NCI-H1436 (cell line): ENCODE data around the gene PROCR.
"Not testable (repeated sequence)": the region's sequence is repeated elsewhere in the genome, so short reads cannot be mapped to it uniquely, and the experiment has no call there.

Experiments
- DNase-seq: peaks from one replicate; lab custom pipeline; 2025; lab: John Stamatoyannopoulos, UW

The PROCR gene

DNA sequence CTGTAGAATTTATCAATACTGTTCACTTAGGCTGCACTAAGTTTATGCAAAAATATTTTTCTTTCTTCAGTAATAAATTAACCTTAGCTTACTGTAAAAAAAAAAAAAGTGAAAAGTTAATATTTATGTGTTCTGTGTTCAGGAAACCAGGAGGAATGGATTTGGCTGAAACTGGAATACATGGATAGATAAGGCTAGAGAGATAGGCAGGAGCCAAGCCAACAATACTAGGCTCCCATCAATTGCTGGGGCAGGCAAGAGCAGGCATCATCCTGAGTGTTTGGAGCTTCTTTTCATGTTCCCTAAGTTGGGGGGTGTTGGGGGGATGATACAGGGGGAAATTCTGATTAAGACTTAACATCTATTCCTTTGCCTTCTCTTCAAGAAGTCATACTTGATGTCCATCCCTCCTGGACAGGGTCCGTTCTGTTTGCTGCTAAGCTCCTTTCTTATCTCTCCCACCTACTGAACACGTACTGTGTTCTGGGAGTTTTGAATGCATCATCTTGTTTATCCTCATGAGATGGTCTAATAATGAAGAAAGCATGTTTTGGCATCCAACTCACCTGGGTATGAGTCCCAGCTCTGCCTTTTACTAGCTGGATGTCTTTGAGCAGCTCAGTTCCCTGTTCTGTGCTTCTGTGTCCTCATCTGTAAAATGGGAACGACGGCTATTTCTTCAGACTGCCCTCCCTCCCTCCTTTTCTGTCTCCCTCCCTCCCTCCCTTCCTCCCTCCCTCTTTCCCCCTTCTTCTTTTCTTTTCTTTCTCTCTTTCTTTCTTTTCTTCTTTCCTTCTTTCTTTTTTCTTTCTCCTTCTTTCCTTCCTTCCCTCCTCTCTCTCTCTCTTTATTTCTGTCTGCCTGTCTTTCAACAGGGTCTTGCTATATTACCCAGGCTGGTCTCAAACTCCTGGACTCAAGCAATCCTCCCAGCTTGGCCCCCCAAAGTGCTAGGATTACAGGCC, 6.4 kb upstream of the PROCR start:
- no peak for DNase-seq

DNA sequence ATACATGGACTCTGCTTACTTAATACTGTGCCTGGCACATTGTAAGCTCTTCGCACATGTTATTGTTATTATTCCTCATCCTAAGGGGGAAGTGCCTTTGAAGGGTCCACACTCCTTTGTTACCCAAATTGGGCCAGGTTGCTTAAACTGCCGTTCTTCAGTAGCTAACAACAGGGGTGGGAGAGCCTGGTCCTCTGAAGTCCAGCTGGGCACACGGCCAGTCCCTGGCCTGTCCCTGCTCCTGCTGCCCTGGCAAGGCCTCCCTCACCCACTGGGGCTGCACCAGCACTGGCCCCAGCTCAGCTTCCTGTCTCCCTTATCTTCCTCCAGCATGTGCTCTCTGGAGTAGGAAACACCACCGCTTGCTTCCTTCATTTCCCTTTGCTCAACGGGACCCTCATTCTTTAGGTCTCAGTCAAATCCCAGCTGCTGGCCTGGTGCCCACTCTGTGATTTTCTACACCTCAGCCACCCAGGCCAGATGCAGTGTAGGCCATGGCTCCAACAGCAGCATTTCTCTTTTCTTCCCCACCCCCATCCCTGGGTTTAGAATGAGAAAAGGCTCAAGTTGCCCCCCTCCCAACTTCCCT, 5.5 kb upstream of the PROCR start:
- no peak for DNase-seq

DNA sequence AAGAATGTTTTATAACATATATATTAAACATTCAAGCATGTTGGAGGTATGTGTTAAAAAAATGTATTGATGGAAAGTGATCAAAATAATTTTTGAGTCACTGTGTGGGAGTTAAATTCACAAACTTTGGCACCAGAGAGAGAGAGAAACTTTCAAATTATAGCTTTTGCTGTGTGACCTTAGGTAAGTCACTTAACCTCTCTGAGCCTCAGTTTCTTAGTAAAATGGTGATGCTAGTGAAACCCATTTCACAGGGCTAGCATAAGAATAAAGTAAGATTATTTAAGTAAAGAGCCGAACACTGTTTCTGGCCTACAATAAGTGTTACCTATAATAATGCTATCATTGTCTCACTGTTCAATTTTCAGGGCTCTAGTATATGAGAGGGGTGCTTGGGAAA, 4.1 kb upstream of the PROCR start:
- no peak for DNase-seq

DNA sequence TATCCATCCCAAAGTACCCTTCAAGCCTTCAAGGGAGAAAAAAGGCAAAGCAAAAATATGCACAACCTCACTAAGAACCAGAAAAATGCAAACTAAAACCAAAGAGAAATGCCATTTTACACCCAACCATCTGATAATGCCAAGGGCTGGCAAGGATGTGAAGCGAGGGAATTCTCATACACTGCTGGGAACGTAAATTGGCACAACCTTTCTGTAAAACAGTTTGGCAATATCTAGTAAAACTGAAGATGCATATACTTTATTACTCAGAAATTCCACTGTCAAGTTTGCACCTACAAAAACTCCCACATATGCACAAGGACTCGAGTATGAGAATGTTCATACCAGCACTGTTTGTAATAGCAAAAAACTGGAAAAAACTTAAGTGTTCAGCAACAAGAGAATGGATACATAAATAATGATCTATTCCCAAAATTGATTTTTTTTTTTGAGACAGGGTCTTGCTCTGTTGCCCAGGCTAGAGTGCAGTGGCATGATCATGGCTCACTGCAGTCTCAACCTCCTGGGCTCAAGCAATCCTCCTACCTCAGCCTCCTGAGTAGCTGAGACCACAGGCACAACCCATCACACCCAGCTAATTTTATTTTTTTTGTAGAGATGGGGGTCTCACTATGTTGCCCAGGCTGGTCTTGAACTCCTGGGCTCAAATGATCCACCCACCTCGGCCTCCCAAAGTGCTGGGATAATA, 3.0 kb upstream of the PROCR start:
- DNase-seq = not testable (repeated sequence)

DNA sequence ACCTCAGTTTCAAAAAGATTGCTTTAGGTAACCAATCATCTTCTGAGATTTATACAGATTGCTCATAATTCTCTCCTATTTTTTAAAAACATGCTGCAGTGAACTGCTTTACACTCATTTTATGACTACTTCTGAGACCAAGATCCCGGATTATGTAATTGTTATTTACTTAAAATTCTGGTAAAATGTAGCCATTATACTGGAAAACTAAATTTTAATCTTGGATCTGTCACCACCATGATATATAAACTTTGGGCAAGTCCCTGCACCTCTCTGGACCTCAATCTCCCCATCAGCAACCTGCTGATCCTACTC, 477 bp upstream of the PROCR start:
- DNase-seq = no peak

DNA sequence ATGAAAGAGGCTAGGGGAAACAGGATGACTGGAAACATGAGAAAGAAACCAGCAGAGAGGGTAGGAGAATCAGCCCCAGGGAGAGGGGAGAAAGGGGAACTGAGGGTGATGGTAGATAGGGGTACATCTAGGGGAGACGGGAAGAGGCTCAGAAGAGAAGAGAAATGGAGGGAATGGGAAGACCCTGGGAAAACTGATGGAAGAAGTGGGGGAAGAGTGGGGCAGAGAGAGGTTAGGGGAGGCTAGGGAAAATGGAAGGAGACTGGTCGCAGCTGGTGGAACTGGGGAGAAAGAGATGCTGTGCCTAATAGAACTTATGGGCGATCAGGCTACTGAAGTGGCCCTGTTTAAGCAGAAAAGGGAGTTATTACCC, 548 bp downstream of the PROCR start:
- DNase-seq = no peak

DNA sequence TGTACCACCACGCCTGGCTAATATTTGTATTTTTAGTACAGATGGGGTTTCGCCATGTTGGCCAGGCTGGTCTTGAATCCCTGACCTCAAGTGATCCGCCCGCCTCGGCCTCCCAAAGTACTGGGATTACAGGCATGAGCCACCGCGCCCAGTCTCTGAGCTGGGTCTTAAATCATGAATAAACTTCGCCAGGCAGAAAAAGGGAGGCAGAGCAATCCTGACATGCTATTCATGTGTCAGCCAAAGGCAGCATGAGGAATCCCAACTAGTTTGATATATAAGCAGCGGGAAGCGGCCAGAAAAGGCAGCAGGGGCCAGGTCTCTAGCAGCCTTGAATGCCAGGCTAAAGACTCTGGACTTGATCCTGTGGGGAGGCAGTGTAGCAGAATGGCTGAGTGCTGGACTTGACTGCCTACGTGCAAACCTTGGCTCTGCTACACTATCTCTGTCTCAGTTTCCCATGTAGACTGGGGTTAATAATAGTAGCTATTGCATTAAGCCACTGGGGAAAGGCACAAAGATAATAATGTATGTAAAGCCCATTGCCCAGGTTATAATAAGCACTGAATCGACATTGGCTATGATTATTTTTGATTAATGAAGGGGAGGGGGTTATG, 1.8 kb downstream of the PROCR start:
- no peak for DNase-seq

DNA sequence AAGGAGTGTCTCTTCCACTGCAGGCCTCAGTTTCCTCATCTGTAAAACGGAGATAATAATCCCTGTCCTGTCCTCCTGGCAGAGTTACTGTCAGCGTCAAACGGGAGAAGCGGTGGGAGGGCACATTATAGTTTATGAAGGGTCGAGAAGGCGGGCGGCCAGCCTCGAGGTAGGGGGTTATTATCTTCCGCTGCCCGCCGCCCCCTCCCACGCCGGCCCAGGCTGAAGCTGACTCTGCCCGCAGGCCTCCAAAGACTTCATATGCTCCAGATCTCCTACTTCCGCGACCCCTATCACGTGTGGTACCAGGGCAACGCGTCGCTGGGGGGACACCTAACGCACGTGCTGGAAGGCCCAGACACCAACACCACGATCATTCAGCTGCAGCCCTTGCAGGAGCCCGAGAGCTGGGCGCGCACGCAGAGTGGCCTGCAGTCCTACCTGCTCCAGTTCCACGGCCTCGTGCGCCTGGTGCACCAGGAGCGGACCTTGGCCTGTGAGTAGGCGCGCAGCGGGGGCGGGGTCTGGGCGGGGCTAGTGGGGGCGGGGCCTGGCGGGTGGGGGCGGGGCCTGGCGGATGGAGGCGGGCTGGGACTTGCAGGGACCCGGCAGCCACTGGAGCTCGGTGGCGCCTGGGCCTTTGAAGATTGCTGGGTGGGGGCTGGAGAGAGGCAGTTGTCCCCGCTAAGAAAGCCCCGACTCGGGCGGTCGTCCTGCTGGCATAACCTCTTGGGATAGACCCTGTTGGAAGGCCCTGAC, 2.8 kb downstream of the PROCR start:
- no peak for DNase-seq

DNA sequence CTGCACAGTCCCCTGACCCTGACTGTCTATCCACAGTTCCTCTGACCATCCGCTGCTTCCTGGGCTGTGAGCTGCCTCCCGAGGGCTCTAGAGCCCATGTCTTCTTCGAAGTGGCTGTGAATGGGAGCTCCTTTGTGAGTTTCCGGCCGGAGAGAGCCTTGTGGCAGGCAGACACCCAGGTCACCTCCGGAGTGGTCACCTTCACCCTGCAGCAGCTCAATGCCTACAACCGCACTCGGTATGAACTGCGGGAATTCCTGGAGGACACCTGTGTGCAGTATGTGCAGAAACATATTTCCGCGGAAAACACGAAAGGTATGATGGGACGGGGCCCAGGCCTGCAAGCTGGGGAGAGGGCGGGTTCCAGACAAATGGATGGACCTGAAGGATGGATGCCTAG, 4.3 kb downstream of the PROCR start:
- DNase-seq = no peak

DNA sequence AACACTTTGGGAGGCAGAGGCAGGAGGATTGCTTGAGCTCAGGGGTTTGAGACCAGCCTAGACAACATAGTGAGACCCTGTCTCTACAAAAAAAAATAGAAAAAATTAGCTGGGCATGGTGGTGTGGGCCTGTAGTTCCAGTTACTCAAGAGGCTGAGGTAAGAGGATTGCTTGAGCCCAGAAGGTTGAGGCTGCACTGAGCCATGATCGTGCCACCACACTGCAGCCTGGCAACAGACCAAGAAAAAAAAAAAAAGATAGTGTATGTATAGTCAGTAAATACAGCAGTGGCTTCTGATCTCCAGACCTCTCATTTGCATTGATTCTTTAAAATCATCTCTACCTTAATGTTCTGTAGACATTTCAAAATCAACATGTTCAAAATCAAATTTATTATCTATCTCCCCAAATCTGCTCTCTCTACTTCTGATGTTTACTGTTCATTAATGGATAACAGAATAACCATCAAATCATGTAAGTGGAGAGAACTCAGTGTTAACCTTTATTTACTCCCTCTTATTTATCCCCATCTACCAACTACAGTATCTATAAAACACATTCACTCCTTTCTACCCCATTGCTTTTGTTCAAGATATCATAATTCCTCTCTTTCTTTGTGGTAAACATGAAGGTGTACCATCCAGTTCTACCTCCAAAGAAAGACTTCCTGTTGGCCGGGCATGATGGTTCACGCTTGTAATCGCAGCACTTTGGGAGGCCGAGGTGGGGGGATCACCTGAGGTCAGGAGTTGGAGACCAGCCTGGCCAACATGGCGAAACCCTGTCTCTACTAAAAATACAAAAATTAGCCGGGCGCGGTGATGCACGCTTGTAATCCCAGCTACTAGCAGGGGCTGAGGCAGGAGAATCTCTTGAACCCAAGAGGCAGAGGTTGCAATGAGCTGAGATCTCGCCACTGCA, 7.7 kb downstream of the PROCR start:
- no peak for DNase-seq

DNA sequence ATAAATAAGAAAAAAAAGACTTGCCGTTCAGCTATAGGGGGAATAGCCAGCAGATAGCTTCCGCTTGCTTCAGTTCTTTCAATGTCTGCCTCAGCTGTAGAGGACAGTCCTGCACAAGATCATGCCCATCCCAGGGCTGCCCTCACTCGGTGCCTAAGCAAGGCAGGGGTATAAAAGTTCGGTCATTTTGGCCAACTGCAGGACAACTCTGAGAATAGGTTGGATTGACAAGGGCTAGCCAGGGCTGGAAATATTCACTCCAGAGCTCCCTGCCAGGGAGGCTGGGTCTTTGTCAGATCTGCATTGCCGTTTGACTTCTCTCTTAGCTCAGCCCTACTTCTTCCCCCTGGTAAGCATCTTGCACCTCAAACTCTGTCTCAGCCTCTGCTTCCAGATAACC, 8.4 kb downstream of the PROCR start:
- no peak for DNase-seq

DNA sequence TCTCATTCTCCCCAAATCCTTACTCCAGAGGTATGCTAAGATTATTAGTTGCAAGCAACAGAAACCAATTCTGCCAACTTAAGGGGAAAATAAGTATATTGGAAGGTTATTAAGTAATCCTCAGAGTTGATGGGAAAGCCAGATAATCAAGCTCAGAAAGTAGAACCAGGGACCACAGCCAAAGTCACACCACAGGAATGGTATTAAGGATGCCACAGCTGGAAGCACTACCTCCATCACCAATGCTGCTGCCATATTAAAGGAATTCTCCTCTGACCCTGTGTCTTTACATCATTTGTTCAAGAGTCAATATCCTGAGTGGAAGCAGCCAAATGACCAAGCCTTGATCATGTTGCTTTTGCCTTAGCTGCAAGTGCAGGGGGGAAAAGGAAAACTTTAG, 9.9 kb downstream of the PROCR start:
- DNase-seq = no peak

DNA sequence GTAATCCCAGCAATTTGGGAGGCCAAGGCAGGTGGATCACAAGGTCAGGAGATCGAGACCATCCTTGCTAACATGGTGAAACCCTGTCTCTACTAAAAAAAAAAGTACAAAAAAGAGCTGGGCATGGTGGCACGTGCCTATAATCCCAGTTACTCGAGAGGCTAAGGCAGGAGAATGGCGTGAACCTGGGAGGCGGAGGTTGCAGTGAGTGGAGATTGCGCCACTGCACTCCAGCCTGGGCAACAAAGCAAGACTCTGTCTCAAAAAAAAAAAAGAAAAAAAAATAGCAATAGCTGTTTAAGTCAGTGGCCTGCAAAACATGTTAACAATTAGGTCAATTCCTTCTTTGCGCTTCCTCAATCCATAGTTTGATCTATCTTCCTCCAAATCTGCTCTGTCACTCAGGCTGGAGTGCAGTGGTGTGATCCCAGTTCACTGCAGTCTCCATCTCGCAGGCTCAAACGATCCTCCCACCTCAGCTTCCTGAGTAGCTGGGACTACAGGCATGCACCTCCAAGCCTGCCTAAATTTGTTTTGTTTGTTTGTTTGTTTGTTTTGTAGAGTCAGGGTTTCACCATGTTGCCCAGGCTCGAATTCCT, 14.9 kb downstream of the PROCR start:
- DNase-seq = not testable (repeated sequence)

DNA sequence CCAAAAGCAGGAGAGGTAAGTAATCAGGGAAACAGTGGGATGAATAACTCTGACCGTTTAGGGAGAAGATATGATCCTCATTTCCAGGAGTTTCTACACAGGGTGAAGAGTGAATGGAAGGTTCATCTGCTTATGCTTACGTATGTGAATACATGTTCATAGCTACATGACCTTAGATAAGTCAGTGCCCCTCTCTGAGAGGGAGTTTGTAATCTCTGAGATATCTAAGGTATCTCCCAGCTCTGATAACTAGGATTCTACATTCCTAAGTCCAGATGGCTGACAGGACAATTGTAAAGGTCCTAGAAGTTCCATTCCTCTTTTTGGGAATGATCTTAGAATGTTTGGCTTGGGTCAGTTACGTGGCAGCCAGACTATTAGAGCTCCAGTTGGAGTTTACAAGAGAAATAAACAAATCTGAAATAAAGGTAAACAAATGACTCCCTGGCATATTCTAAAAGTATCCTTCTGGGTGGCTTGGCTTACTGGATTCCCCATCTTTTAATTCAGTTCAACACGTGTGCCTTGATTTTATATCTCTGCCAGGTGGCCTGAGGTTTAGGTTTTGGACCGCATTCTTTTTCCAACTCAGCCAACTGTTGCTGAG, 15.8 kb downstream of the PROCR start:
- DNase-seq = no peak

DNA sequence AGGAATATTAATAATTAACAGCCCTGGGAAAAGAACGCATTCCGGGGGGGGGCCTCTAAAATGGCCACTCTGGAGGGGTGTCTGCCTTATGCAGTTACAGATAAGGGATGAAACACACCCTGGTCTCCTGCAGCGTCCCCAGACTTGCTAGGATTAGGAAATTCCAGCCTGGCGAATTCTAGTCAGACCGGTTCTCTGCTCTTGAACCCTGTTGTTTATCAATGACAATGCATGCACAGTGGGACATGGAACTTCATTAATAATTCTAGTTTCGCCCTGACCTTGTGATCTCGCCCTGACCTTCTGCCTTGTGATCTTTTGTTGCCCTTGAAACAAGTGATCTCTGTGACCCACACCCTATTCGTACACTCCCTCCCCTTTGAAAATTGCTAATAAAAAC, 17.4 kb downstream of the PROCR start:
- not testable (repeated sequence) for DNase-seq

DNA sequence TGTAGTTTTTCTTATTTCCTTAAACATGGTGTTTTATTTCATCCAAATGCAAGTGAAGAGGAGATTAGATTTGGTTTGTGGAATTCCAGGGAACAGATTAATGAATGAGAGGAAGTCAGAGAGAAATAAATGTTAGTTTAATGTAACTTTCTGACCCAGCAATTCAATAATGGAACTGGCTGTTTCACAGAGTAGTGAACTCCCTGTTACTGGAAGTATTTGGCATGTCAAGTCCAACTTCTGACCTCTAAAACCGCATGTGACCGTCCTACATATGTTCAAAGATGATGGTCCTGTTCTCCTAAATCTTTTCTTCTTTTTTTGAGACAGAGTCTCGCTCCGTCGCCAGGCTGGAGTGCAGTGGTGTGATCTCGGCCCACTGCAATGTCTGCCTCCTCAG, 18.7 kb downstream of the PROCR start:
- no peak for DNase-seq

DNA sequence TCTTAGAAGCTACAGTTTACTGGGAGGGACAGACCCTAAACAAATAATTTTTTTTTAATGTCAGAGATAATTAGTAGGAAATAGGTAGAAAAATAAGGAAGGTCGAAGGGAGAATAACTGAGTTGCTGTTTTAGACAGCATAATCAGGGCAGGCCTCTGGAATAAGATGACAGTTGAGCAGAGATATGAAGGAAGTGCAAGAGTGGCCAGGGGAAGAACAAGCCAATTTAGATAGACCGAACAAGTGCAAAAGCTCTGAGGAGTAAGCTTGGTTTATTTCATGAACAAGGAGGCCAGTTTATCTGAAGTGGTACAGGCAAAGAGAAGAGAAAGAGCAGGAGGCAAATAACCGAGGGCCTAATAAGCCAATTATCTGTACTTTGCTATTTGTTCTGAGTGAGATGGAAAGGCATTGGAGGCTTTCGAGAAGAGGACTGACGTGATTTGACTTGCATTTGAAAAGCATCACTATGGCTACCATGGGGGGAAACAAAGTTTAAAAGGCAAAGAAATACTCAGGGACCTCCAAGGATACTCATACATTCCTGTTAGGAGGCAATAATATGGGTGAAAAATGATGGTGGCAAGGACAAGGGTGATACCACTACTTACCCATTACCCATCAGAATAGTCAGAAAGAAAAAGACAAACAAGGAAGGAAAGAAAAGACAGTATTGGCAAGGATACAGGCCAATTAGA, 19.7 kb downstream of the PROCR start:
- peak; percentile 90 for DNase-seq

DNA sequence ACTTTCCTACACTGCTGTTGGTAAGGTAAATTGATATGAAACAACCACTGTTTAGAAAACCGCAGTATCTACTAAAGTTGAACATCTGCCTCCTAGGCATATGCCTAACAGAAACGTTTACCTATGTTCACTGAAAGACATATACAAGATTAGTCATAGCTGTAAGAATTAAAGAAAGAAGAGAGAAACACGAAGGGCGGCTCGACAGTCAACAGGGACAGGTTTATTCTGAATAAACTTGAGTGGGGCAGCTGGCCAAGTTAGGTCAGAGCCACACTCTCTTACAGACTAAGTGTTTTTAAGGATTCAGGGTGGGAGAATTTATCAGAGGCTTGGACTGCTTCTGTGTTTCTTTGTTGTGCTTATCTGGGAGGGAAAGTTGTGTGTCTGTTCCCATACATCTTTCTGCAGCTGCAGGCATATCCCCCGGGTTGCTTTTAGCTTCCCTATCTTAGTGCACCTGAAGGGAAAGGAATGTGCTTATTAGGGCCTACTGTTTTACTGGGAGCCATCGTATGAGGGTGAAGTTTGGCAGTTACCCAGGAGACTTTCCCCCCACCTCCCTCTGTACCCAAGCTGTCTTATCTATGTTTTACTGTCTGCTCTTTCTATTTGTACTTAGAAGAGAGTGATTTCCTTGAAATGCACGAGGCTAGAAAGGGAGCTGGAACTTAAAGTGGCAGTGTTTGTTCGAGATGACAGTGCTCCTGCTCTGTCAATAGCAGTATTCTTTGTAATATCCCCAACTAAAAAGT, 20.4 kb downstream of the PROCR start:
- peak; percentile 59 for DNase-seq
